Stimulated activated CD4-positive, alpha-beta T cell treated with anti-CD3 and anti-CD28 coated beads, Interleukin-4, amount 100 ng/mL, for 4 hours (primary cell): Measurements from ENCODE around the gene IGF2.

Experiments used
- DNase-seq, 2 experiments: peaks; one replicate each; pipeline ENCODE4 v3.0.0-alpha.2; 2020

Gene IGF2

DNA sequence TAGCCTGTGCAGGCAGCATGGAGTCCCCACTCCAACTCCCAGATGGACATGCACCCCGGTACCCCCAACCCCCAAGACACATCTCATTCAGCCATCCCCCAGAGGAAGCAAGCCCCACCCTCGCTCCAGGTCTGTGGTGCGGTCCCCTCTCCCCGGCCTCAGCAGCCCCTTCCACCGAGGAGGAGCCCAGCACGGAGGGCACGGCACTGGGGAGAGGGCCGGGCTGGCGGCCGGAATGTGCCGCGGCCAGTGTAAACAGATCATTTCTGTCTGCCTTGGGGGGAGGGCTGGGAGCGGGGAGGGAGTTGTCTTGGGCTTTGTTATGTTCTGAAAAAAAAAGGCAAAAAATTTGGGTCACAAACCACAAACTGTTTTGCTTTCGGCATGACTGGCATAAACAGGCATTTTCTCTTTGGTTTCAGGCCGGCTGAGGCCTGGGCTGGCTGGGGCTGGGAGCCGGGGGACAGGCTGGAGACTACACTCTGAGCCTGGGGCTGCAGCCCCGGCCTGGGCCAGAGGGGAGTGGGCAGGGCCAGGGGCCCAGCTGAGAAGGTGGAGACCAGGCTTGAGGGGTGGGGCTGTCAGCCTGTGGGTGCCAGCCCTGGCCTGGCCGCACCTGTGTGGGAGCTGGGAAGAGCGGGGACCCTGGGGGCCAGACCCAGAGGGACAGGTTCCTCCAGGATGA, 16.8 kb downstream of the IGF2 start:
- no peak for DNase-seq

GRCh38 chr11:2121227-2122130, 17.7 kb downstream of the IGF2 start:
- DNase-seq: no peak

DNA sequence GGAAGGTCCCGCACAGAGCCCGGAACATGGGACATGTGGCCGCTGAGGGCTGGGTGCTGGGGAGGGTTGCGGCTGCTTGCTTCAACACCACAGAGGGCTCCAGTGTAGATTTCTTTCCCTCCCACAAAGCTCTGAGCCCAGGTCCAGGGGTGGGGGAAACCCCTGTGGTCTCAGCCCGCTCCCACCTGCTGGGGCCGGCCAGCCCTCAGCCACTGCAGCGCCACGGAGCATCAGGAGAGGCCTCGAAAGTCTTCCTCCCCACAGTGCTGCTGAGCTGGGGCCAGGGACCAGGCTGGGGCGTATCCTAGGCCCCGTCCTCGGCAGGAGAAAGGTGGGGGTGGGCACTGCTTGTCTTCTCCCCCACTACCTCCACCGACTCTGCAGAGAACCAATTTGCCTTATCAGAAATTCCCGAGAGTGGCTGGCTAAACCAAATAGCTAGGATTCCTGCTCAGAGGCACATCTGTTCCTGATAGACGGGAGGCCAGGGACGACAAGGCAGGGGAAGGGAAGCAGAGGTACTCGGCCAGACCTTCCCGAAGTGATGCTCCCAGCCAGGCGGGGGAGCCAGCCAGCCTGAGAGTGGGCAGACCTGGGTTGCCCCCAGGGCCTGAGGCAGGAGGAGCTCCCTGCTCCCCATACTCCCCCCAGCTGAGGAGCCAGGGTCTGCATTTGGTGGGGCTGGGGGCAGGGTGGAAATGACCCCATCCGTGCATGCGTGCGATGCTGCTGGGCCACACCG, 18.7 kb downstream of the IGF2 start:
- no peak for DNase-seq

DNA sequence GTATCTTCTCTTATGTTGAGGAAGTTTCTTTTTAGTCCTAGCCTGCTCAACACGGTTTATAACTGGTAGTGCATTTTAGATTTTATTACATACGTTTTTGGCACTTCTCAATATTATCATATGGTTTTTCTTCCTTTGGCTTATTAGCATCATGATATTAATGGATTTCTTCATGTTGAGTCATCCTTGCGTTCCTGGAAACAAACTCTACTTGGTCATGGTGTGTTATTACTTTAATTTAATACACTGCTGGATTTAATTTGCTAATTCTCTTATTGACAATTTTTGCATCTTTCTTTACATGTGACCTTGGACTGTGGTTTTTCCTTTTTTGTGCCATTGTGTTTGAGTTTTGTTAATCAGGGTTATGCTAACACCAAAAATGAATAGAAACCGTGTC, 20.5 kb downstream of the IGF2 start:
- no peak for DNase-seq

GRCh38 chr11:2116680-2117079, 22.5 kb downstream of the IGF2 start:
- no peak for DNase-seq

DNA sequence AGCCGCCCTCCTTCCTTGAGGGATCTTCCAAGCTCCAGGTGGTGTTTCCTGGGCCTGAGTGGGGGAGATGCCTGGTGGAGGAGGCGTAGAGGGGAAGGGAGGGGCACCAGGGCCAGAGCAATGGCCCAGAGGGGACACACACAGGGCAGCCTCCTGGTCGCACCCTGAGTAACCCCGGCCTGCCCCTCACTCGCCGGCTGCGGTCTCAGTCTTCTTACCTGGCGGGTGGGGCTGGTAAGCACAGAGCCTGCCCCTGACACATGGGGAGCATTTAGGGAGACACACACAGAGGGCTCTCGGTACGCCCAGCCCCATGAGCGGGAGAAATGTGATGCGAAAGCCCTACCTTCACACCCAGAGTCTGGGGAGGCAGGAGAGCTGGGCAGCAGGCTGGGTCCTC, 23.9 kb downstream of the IGF2 start:
- no peak for DNase-seq

GRCh38 chr11:2114430-2115241, 24.6 kb downstream of the IGF2 start:
- DNase-seq: no peak

GRCh38 chr11:2113776-2114175, 25.4 kb downstream of the IGF2 start:
- no peak for DNase-seq

DNA sequence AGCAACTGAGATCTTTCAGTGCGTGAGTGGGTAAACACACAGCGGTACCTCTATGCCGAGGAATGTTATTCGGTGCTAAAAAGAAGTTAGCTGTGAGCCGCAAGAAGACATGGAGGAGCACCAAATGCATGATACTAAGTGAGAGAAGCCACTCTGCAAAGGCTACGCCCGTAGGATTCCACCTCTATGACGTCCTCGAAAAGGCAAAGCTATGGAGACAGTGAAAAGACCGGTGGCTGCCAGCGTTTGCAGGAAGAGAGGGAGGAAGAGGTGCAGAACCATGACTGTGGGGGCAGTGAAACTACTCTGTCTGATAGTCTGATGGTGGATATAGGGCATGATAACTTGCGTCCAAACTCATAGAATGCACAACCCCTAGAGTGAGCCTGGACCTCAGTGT, 28.7 kb downstream of the IGF2 start:
- DNase-seq: no peak

DNA sequence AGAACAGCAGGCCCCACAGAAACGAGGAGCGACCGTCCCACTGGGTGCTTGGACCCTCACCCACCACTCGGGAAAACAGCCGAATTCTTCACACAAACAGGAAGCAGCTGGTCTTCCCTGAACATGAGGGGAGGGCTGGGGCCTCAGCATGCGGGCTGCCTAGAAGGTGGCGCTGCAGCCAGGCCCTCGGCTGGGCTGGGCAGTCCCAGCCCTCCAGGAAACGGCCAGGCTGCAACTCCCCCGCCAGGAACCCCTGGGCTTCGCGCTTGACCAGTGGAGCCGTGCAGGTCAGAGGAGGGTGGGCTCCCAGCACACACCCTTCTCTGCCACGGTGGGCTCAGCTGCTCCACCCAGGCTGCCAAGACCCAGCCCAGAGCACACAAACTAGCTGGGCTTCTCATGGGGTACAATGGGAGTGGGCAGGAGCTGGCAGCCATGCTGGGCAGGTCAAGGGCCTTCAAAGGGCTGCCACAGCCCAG, 29.6 kb downstream of the IGF2 start:
- DNase-seq: no peak

DNA sequence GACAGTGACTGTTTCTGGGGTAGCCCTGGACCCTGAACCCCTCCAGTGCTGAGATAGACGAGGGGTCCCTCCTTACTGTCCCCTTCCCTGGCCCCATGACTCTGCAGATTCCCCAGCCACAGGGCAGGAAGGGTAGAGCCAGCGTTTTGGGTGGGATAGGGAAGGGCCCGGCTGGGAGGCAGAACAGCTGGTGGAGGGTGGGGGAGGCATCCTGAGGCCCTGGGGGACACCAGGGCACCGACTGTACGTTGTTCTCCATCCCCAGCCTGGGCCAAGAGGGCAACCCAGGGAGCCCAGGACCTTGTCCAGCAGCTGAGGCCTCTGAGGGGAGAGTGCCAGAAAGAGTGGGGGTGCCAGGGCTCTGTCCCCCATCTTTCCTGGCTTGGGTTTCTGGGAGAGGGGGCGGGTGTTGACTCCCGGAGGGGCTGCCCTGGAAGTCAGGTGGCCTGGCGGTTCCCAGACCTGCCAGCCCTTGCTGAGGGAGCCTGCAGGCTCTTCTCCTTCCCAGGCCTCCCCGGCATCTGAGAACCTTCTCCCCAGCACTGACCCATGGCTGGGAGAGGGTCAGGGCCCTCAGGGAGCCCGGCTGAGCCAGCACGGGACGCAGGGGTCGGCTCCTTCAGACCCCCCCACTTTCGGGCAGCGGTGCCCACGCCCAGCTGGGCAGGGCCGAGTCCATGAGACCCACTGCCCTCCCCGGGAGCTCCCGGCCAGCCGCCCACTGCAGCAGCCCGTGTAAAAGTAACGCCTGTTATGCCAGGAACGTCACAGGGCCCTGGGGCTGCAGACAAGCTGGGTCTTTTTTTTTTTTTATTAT, 30.3 kb downstream of the IGF2 start:
- no peak for DNase-seq

DNA sequence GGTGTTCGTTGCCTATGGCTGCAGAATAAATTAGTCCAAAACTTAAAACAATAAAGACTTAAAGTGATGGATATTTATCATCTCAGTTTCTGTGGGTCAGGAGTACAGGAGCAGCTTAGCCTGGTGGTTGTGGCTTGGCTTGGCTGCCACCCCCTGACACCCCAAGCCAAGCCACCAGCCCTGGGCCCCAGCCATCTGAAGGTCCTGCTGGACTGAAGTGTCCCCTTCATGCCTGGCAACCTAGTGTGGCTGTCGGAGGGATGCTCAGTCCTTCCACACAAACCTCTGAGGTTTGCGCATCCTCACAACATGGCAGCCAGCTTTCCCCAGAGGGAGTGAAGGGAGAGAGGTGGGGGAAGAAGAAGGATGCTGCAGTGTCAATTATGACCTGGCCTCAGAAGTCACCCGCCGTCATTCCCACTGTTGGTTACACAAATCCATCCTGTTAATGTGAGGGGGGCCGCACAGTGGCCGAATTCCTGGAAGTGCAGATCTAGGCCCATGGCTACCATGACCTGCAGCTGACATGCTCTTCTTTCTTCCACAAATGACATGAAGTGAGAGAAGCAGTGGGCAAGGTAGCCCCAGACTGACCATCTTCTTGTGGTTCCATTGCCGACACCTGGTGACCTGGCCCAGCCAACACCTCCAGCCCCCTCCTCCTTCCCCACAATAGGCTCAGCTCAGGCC, 31.1 kb downstream of the IGF2 start:
- no peak for DNase-seq

GRCh38 chr11:2107521-2107920, 31.7 kb downstream of the IGF2 start:
- DNase-seq: no peak

DNA sequence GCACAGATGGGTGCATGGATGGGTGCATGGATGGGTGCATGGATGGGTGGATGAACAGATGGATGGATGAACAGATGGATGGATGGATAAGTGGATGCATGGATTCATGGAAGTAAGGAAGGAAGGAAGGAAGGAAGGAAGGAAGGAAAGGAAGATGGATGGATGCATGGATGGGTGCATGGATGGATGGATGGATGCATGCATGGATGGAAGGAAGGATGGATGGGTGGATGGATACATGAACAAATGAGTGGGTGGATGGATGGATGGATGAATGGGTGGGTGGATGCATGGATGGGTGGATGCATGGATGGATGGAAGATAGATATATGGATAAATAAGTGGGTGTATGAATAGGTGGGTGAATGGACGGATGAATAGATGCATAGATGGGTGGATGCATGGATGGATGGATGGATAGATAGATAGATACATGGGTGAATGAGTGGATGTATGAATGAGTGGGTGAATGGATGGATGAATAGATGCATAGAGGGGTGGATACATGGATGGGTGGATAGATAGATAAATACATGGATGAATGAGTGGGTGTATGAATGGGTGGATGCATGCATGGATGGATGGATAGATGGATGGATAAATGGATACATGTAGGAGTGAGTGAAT, 32.5 kb downstream of the IGF2 start:
- no peak for DNase-seq

DNA sequence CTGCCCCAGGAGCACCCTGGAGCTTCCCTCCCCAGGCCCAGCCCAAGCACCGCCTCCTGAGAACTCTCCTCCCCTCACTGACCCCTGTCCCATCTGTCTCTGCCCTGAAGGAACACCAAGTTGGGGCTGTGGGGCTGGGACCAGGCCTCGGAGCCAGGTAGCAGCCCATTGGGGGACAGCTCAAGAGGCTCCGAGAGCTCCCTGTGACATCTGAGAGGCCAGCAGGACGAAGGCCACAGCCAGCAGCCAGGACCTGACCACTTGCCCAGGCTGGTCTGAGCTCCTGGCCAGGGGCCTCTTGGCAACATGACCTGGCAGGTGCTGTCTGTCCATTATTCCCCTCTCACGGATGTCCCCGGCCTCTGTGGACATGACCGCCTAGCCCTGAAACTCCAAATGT, 33.7 kb downstream of the IGF2 start:
- no peak for DNase-seq

- DNase-seq: no peak
Observed at GRCh38 chr11:2104524-2105440, 34.4 kb downstream of the IGF2 start.

- no peak for DNase-seq
Observed at GRCh38 chr11:2103668-2104523, 35.3 kb downstream of the IGF2 start.

DNA sequence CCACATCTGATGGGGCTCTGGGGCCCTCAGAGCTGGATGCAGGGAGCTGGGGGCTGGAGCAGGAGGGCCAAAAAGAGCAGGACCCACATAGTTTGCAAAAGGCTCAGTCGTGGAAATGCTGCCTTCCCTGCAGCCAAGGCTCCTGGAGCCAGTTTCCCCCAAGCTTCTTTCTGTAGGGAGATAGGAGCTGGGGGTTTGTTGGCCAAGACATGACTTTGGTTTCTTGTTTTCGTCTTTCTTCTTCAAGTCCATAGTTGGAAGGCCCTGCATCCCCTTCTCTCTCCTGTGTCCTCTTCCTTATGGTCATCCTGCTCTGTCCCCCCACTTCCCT, 36.3 kb downstream of the IGF2 start:
- DNase-seq: no peak
